Astrocyte (in vitro differentiated cells and primary cell): ENCODE data around the gene TIGD1.

Experiments
- CTCF ChIP-seq: IDR thresholded peaks from 2 replicates; pipeline ENCODE4 v1.5.1; 2011; ENCODE audit warnings: low read depth, mild to moderate bottlenecking, inconsistent platforms, low read length, moderate library complexity; ENCODE audit not compliant: insufficient read depth
- EZH2 ChIP-seq: IDR thresholded peaks from 2 replicates; pipeline ENCODE4 v1.6.1; 2012; ENCODE audit warnings: mild to moderate bottlenecking, low read length, inconsistent platforms; ENCODE audit not compliant: insufficient read depth

- no peak for TF ChIP-seq CTCF
- TF ChIP-seq EZH2: no peak
Observed at GRCh38 chr2:232574674-232575403, 24.5 kb upstream of the TIGD1 start.
